B cell (primary cell): ENCODE results near the gene CACNA2D2. TPM values are rescaled to one million over a fixed set of nuclear protein-coding genes. Genes with fewer than 3 reads are reported as not detected.

Source experiments
- ATAC-seq: fragments of 200-7000 bp; cut with Tn5 transposase; one replicate; pipeline ENCODE4 v1.10.0; 2021; ENCODE audit warnings: low read depth, mild to moderate bottlenecking, moderate number of reproducible peaks, moderate library complexity
- CTCF ChIA-PET: fragments of 350-600 bp; sonication (Branson Sonifier 250); formaldehyde crosslinking; loops from one replicate; lab custom pipeline; 2021; ENCODE audit warnings: antibody characterized with exemption, inconsistent platforms; lab: Charles Lee
- POLR2A ChIA-PET: fragments of 350-600 bp; sonication (Branson Sonifier 250); formaldehyde crosslinking; loops from one replicate; lab custom pipeline; 2021; ENCODE audit warnings: antibody characterized with exemption; lab: Charles Lee
- DNase-seq: peaks from one replicate; pipeline ENCODE4 v3.0.0; 2013
- H2AFZ ChIP-seq: 2 replicates; pipeline ENCODE4 v1.6.1; 2012; ENCODE audit warnings: mild to moderate bottlenecking, low read depth, low read length; ENCODE audit not compliant: insufficient read depth, poor library complexity, severe bottlenecking
- H3K27ac ChIP-seq, 2 donors: 1 replicate in 1 of 2; 2 replicates in 1 of 2; pipeline ENCODE4 v1.5.1; 2012 to 2013; ENCODE audit warnings: low read length in 2 of 2, mild to moderate bottlenecking in 2 of 2, moderate library complexity in 1 of 2
- H3K27me3 ChIP-seq, 4 experiments: fragments of 200-600 bp in 1 of 4; sonication (generic) in 1 of 4; replicated peaks in 1 of 4; 1 replicate in 2 of 4; 2 replicates in 2 of 4; pipeline versions ENCODE4 v1.6.1 to v1.7.0; 2013 to 2016; ENCODE audit warnings: low read length in 3 of 4, mild to moderate bottlenecking in 2 of 4, mixed read lengths in 1 of 4, moderate library complexity in 1 of 4; ENCODE audit not compliant: insufficient read depth in 4 of 4, control insufficient read depth in 3 of 4; ENCODE audit errors: control extremely low read depth in 1 of 4
- H3K36me3 ChIP-seq, 2 experiments: replicated peaks in 1 of 2; 1 replicate in 1 of 2; 2 replicates in 1 of 2; pipeline versions ENCODE4 v1.6.1 to v1.7.1; 2013; ENCODE audit warnings: low read length in 1 of 2; ENCODE audit not compliant: insufficient read depth in 2 of 2, control insufficient read depth in 1 of 2; ENCODE audit errors: control extremely low read depth in 1 of 2, extremely low read depth in 1 of 2
- H3K4me1 ChIP-seq, 2 donors: fragments of 200-600 bp in 1 of 2; sonication (generic) in 1 of 2; 1 replicate in 1 of 2; 2 replicates in 1 of 2; pipeline versions ENCODE4 v1.5.1 to v1.6.1; 2013 to 2017; ENCODE audit warnings: low read length in 2 of 2; ENCODE audit not compliant: control insufficient read depth in 2 of 2, insufficient read depth in 2 of 2
- H3K4me2 ChIP-seq: replicated peaks from 2 replicates; pipeline ENCODE3; 2012; ENCODE audit warnings: mild to moderate bottlenecking, low read depth, low read length; ENCODE audit not compliant: poor library complexity, severe bottlenecking
- H3K4me3 ChIP-seq, 5 experiments: fragments of 200-600 bp in 1 of 5; sonication (generic) in 1 of 5; 1 replicate in 3 of 5; 2 replicates in 2 of 5; pipeline versions ENCODE4 v1.5.1 to v1.7.0; 2011 to 2016; ENCODE audit warnings: low read length in 4 of 5, mild to moderate bottlenecking in 4 of 5, low read depth in 2 of 5, control low read depth in 1 of 5, moderate library complexity in 1 of 5; ENCODE audit not compliant: insufficient read depth in 1 of 5; ENCODE audit errors: control extremely low read depth in 1 of 5, extremely low read depth in 1 of 5
- H3K79me2 ChIP-seq: fragments of 200-600 bp; sonication (generic); one replicate; pipeline ENCODE4 v1.6.0; 2016; ENCODE audit warnings: low read length; ENCODE audit not compliant: control insufficient read depth, insufficient read depth
- H3K9ac ChIP-seq: fragments of 200-600 bp; sonication (generic); 2 replicates; pipeline ENCODE4 v1.6.1; 2017; ENCODE audit warnings: mild to moderate bottlenecking, low read length, moderate library complexity
- H3K9me3 ChIP-seq, 3 donors: one replicate each; pipeline versions ENCODE4 v1.6.1 to v1.7.1; 2013; ENCODE audit warnings: low read length in 2 of 3; ENCODE audit not compliant: control insufficient read depth in 2 of 3, insufficient read depth in 1 of 3; ENCODE audit errors: control extremely low read depth in 1 of 3
- H4K20me1 ChIP-seq: 2 replicates; pipeline ENCODE4 v1.6.0; 2012; ENCODE audit warnings: mild to moderate bottlenecking, low read length; ENCODE audit not compliant: insufficient read depth, control insufficient read depth, poor library complexity, severe bottlenecking
- H3K27ac Mint-ChIP-seq: one replicate; pipeline ENCODE4 v1.8.0; 2021; ENCODE audit warnings: mixed read lengths
- H3K27me3 Mint-ChIP-seq: one replicate; pipeline ENCODE4 v1.8.0; 2021; ENCODE audit warnings: mixed read lengths
- H3K4me1 Mint-ChIP-seq: one replicate; pipeline ENCODE4 v1.8.0; 2021; ENCODE audit warnings: mixed read lengths
- H3K4me3 Mint-ChIP-seq: one replicate; pipeline ENCODE4 v1.8.0; 2021; ENCODE audit warnings: mixed read lengths
- H3K9me3 Mint-ChIP-seq: one replicate; pipeline ENCODE4 v1.8.0; 2022; ENCODE audit warnings: mixed read lengths; ENCODE audit not compliant: insufficient read depth
- CTCF ChIP-seq: fragments of 200-600 bp; IDR thresholded peaks from one replicate; pipeline ENCODE4 v1.8.0; 2022; ENCODE audit warnings: antibody characterized with exemption, mild to moderate bottlenecking
- EZH2 ChIP-seq: IDR thresholded peaks from 2 replicates; pipeline ENCODE4 v1.6.1; 2012; ENCODE audit warnings: borderline replicate concordance, low read depth, mild to moderate bottlenecking, moderate library complexity, low read length; ENCODE audit not compliant: insufficient read depth, poor library complexity, severe bottlenecking
- WGBS: methylation state at CpG from one replicate; pipeline ENCODE4 v1.1.5; 2013; ENCODE audit warnings: missing lambda C conversion rate; ENCODE audit not compliant: insufficient coverage; 5-methylcytosine and 5-hydroxymethylcytosine counted together
- intact Hi-C: fragments of 100-400 bp; cut with micrococcal nuclease; formaldehyde crosslinking; loops from one replicate; pipeline ENCODE4 v1.10.0; 2022
- polyA plus RNA-seq: library from polyadenylated mRNA; depleted of rRNA; stranded (reverse); fragments of >200 nt; gene quantifications from 2 replicates; pipeline ENCODE4 v1.2.3, GENCODE V29; 2012
- total RNA-seq, 2 donors: library from RNA; stranded (reverse); fragments of 120-200 nt in 1 of 2; gene quantifications; 1 replicate in 1 of 2; 2 replicates in 1 of 2; pipeline versions ENCODE4 v1.2.3 to v1.2.4, GENCODE V29; 2013 to 2022

Gene CACNA2D2
- total and polyA plus RNA-seq, 2 donors (not counting 1 experiment from before 2014, with no cell fraction given), result 0.69 to 1.2 TPM

- H3K4me1 Mint-ChIP-seq, result no peaks in the 10 kb centered on the region
- TF ChIP-seq EZH2 (no peak), CTCF (no peak)
- no peak overlapping the region for H3K4me3 ChIP-seq
- no peak for ATAC-seq
- H3K27ac ChIP-seq, result no peak overlapping the region
- no peak for DNase-seq
- no peaks in the 10 kb centered on the region for H3K4me1 ChIP-seq
- no peak overlapping the region for H3K27ac Mint-ChIP-seq
- H3K36me3 ChIP-seq, result no peaks in the 10 kb centered on the region
- H2AFZ ChIP-seq, result no peak overlapping the region
- WGBS, result 86% methylated on average over 5 of the region's 10 CpGs
- H3K27me3 Mint-ChIP-seq, result peaks cover 7% of the 10 kb centered on the region
- ChIA-PET CTCF (no interaction called here), POLR2A (no interaction called here)
- no peak overlapping the region for H3K9ac ChIP-seq
- H3K4me3 Mint-ChIP-seq, result no peak overlapping the region
- no peaks in the 10 kb centered on the region for H3K79me2 ChIP-seq
- H3K4me2 ChIP-seq, result no peak overlapping the region
- no peaks in the 10 kb centered on the region for H3K9me3 Mint-ChIP-seq
- intact Hi-C loops, result no loop called here
- H3K9me3 ChIP-seq, result no peaks in the 10 kb centered on the region
- no peaks in the 10 kb centered on the region for H3K27me3 ChIP-seq
- no peaks in the 10 kb centered on the region for H4K20me1 ChIP-seq
These were observed 35.5 kb downstream of the CACNA2D2 start for GRCh38 chr3:50467919-50468318.

- TF ChIP-seq EZH2, result no peak
- TF ChIP-seq CTCF, result no peak
- Mint-ChIP-seq H3K27ac (no peak overlapping the region), H3K27me3 (peaks cover 3% of the 10 kb centered on the region), H3K9me3 (no peaks in the 10 kb centered on the region), H3K4me3 (no peak overlapping the region), H3K4me1 (no peaks in the 10 kb centered on the region)
- Histone ChIP-seq H3K36me3 (no peaks in the 10 kb centered on the region), H3K79me2 (no peaks in the 10 kb centered on the region), H3K4me3 (no peak overlapping the region), H3K27ac (no peak overlapping the region), H3K4me2 (no peak overlapping the region), H3K9me3 (no peaks in the 10 kb centered on the region), H4K20me1 (no peaks in the 10 kb centered on the region), H3K9ac (no peak overlapping the region), H3K27me3 (no peaks in the 10 kb centered on the region), H3K4me1 (no peaks in the 10 kb centered on the region), H2AFZ (no peak overlapping the region)
- intact Hi-C loops, result no loop called here
- no peak for ATAC-seq
- WGBS, result 92% methylated on average over 6 of the region's 6 CpGs
- POLR2A ChIA-PET, result no interaction called here
- no peak for DNase-seq
- CTCF ChIA-PET, result interaction anchor here (1.0 kb wide), 1 partner anchor 78 kb away, joined by 5 read pairs; no protein-coding TSS in a partner anchor
These were observed 37.3 kb downstream of the CACNA2D2 start for GRCh38 chr3:50466177-50466576.
